ENCODE results near the gene ANKRD63.
A peak's percentile ranks its signal among the peaks of the same experiment; 100 is the strongest.

The ANKRD63 gene

GRCh38 chr15:40250771-40251483 is 31.9 kb downstream of the ANKRD63 start:
- TF ChIP-seq CTCF (IDR thresholded peaks at IDR 0.05; ENCODE audit: low read depth, low read length), result no peak

GRCh38 chr15:40250304-40250656 is 32.6 kb downstream of the ANKRD63 start:
- DNase-seq (ENCODE audit: low read depth in 2 of 2), result no peak
- TF ChIP-seq CTCF (IDR thresholded peaks at IDR 0.05; ENCODE audit: low read depth, low read length), result no peak
- H3K4me3 ChIP-seq (replicated peaks in 1 of 2; ENCODE audit: low read depth in 2 of 2, low read length in 2 of 2), result no peak overlapping the region

More at GRCh38 chr15:40250771-40251483, 31.9 kb downstream of the ANKRD63 start:
- no peak overlapping the region for H3K4me3 ChIP-seq (replicated peaks in 1 of 2; ENCODE audit: low read depth in 2 of 2, low read length in 2 of 2)
- DNase-seq (ENCODE audit: low read depth in 2 of 2), result no peak

GRCh38 chr15:40249477-40250303 is 33.2 kb downstream of the ANKRD63 start:
- H3K4me3 ChIP-seq (replicated peaks in 1 of 2; ENCODE audit: low read depth in 2 of 2, low read length in 2 of 2), result no peak overlapping the region
- no peak for TF ChIP-seq CTCF (IDR thresholded peaks at IDR 0.05; ENCODE audit: low read depth, low read length)
- DNase-seq (ENCODE audit: low read depth in 2 of 2), result peak; percentile 20 to 25

GRCh38 chr15:40248006-40248783 is 34.7 kb downstream of the ANKRD63 start:
- DNase-seq (ENCODE audit: low read depth in 2 of 2), result no peak
- no peak overlapping the region for H3K4me3 ChIP-seq (replicated peaks in 1 of 2; ENCODE audit: low read depth in 2 of 2, low read length in 2 of 2)
- no peak for TF ChIP-seq CTCF (IDR thresholded peaks at IDR 0.05; ENCODE audit: low read depth, low read length)

- no peak for DNase-seq (ENCODE audit: low read depth in 2 of 2)
- no peak overlapping the region for H3K4me3 ChIP-seq (replicated peaks in 1 of 2; ENCODE audit: low read depth in 2 of 2, low read length in 2 of 2)
- no peak for TF ChIP-seq CTCF (IDR thresholded peaks at IDR 0.05; ENCODE audit: low read depth, low read length)
These were observed 35.4 kb downstream of the ANKRD63 start for GRCh38 chr15:40247406-40247971.

- DNase-seq (ENCODE audit: low read depth in 2 of 2), result no peak
- no peak for TF ChIP-seq CTCF (IDR thresholded peaks at IDR 0.05; ENCODE audit: low read depth, low read length)
- H3K4me3 ChIP-seq (replicated peaks in 1 of 2; ENCODE audit: low read depth in 2 of 2, low read length in 2 of 2), result no peak overlapping the region
These were observed 36.2 kb downstream of the ANKRD63 start for GRCh38 chr15:40246496-40247280.

Data from cardiac fibroblast (primary cell).